CD1c-positive myeloid dendritic cell (primary cell): ENCODE measurements around the gene TMEM225B.
"Not testable (repeated sequence)": the region's sequence is repeated elsewhere in the genome, so short reads cannot be mapped to it uniquely, and the experiment has no call there.

Experiments
- DNase-seq: peaks from one replicate; pipeline ENCODE4 v3.0.0-alpha.2; 2016; ENCODE audit errors: extremely low spot score

The TMEM225B gene

DNA sequence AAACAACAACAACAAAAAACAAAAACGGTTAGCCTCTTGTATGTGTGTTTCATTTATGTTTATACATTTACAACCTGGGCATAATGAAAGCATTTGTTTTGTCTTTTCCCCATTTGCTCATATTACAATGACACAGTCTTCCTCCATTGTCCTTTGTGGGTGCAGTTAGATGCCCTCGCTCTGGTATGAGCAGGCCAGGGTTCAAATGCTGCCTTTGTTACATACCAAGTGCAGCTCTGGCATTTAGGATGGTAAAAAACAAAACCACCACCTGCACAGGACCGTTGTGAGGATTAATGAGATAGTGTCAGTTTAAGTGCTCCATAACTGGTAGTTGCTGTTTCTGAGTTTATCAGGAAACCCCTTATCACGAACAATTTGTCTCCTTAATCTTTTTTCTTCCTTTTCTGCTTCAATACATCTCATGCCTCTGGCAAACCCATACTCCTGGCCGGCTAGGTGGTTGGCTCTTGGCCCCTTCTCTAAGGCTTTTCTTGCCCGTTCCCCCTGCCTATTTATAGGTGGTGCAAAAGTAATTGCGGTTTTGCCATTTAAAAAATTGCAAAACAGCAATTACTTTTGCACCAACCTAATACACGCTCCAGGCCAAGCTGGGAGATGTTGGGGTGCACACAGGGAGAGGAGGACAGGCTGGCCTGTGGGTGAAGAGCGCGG lies 18.6 kb upstream of the TMEM225B start:
- DNase-seq: no peak

DNA sequence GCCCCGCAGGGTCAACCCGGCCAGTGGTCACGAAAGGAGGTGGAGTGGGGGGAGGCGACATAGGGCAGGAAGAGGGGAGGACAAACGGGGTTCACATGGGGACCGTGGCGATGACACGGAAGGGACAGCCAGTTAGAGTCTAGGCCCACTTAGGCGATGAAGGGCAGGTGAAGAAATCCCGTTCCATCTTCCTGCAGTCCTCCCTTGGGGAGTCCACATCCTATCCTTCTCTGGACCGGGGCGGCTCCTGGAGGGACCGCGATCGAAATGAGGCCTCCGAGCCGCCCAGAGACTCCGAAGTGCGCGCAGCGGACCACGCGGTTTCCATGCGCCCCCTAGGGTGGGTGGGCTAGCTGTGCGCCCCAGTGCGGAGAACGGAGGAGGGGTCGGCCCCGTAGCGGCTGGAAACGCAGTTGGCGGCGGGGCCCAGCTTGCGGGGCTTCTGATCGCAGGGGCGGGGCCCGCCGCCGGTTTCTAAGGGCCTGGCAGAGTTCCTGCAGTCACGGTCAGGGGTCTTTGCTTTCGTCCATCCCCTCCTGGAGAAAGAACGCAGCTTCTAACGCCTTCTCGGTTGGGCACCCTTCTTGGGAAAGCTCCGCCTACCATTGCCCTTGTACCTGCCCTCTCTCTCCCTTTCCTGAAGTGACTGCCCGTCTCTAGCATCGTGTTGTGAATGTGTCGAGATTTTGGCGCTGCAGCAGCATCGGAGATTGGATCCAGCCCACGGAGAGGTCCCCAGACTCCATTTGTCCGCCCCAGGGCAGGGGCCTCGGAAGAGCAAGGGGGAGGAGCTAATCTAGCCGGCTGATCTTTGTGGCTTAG lies 17.9 kb upstream of the TMEM225B start:
- no peak for DNase-seq

GRCh38 chr7:99580778-99581332 lies 17.2 kb upstream of the TMEM225B start:
- not testable (repeated sequence) for DNase-seq

DNA sequence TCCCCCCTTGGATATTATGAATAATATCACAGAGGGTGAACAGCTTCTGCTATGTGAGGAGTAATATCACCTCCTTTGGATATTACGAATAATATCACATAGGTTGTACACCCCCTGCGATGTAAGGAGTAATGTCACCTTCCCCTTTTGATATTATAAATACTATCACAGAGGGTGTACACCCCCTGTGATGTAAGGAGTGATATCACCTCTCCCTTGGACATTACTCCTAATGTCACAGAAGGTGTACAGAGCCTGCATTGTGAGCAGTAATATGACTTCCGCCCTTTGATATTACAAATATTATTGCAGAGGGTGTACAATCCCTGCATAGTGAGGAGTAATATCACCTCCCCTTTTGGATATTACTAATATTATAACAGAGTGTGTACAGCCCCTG lies 9.2 kb upstream of the TMEM225B start:
- DNase-seq: no peak

- no peak for DNase-seq
Measured at GRCh38 chr7:99594948-99595745, 2.9 kb upstream of the TMEM225B start.

- DNase-seq: no peak
Measured at GRCh38 chr7:99596408-99596955, 1.6 kb upstream of the TMEM225B start.

GRCh38 chr7:99599836-99600235 lies 1.8 kb downstream of the TMEM225B start:
- DNase-seq: no peak

DNA sequence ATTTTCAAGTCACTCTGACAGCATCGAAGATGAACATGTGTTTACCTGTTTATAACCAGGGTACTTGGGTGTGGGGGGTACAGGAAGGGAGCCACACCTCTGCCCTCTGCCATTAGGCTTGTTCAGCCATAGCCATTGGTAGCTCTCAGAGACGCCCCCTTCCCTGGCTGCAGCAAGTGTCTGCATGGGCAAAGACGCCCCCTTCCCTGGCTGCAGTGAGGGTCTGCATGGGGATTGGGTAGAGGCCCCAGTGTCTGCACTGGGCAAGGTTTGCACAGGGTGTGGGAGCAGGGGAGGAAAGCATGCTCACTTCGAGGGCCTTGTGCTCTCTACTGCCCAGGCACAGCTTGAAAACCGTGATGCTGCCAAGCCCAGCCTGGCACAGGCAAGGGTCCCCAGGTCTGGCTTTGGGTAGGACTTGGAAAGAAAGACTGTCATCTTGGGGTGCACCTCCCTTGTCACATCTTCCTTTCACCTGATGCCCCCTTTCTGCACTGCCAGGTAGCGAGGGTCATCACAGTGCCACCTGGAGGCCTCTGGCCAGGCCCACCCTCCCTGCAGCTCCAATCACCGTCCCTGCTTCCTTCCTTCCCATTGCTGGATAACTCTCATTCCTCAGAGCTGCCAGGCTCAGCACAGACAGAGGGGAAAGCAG lies 3.7 kb downstream of the TMEM225B start:
- DNase-seq: no peak

- no peak for DNase-seq
Measured at GRCh38 chr7:99605527-99605926, 7.5 kb downstream of the TMEM225B start.

DNA sequence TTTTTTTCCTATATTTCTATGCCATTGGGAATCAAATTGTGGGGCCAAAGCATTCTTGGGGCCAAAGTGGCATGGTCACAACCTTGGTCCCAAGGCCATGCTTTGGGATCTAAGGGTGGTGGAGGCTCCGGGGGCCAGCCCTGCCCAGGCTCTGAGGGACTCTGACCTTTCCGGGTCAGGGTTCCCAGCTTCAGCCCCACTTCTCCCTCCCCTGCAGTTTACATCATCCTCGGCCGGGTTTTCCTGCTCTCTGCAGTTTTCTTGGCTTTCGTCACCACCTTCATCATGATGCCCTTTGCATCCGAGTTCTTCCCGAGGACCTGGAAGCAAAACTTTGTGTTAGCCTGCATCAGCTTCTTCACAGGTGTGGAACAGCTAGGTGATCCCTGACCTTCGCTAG lies 8.5 kb downstream of the TMEM225B start:
- no peak for DNase-seq

DNA sequence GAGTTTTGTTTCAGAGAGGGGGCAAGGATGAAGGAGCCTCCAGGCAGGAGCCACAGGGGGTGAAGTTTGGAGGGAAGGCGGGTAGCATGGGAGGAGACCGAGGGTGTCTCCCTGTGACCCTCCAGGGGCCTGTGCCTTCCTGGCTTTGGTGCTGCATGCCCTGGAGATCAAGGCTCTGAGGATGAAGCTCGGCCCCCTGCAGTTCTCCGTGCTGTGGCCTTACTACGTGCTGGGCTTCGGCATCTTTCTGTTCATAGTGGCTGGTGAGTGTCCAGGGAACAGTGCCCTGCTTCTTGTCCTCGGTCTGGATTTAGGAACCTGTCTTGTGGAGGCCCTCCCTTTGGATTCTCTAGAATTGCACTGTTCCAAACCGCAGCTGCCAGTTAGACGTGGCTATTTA lies 9.5 kb downstream of the TMEM225B start:
- DNase-seq: no peak

GRCh38 chr7:99614495-99614894 lies 16.4 kb downstream of the TMEM225B start:
- no peak for DNase-seq

DNA sequence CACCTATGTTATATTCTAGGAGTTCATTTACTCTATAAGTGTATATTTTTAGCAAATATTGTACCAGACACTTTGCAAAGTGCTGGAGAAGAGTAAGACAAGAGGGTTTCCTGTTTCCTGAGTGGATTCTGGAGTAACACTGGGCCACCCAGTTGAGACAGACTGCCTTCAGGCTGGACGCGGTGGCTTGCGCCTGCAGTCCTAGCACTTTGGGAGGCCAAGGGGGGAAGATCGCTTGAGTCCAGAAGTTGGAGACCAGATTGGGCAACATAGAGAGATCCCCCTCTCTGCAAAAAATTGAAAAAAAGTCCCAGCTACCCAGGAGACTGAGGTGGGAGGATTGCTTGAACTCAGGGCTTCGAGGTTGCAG lies 17.9 kb downstream of the TMEM225B start:
- DNase-seq: no peak

GRCh38 chr7:99616359-99617191 lies 18.5 kb downstream of the TMEM225B start, which contains the start of gene ZSCAN25:
Gene ZSCAN25 (plus strand): TSS chr7:99616946. CDS start chr7:99619607, 2,661 bp downstream.
- DNase-seq: peak; percentile 85

- DNase-seq: no peak
Measured at GRCh38 chr7:99617192-99617781, 19.2 kb downstream of the TMEM225B start.

DNA sequence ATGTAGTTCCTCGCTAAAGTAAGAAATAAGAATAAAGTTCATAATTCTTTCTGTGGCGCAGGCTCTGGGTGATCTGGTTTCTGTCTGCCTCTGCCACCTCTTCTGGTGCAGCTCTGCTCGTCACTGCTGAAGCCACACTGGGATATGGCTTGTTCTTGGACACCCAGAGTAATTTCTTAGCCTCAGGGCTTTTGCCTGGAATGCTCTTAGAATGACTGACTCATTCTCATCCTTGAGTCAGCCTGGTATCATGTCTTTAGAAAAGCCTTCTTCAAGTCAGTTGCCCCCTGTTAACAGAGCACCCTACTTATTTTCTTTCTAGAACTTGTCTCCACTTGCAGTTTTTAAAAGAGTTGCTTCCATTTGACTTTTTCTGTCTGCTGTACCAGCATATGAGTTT lies 20.7 kb downstream of the TMEM225B start:
- no peak for DNase-seq

GRCh38 chr7:99619571-99620130 lies 21.6 kb downstream of the TMEM225B start:
- DNase-seq: no peak

GRCh38 chr7:99621271-99621670 lies 23.2 kb downstream of the TMEM225B start:
- no peak for DNase-seq

DNA sequence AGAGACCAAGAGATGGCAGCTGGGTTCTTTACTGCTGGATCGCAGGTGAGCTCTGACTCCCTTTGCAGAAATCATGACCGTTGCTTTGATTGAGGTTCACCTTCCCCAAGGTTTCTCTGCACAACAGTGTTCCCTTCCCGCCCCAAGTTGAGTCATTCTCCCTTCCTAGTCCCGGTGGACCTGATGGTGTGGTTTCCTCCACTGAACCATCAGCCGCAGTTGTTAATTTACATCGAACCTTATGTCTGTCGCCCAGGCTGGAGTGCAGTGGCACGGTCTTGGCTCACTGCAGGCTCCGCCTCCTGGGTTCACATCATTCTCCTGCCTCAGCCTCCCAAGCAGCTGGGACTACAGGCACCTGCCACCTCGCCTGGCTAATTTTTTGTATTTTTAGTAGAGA lies 24.5 kb downstream of the TMEM225B start:
- no peak for DNase-seq
